H1 (cell line): ENCODE results near the gene C5orf22. TPM values are rescaled to one million over a fixed set of nuclear protein-coding genes. Genes with fewer than 3 reads are reported as not detected.

Experiments used
- KDM5A ChIP-seq: fragments of 200-600 bp; IDR thresholded peaks from 2 replicates; pipeline ENCODE4 v1.7.1; 2012; ENCODE audit warnings: mild to moderate bottlenecking, low read length, inconsistent platforms, mixed read lengths
- polyA plus RNA-seq, 7 experiments: library from polyadenylated mRNA; depleted of rRNA in 3 of 7; stranded (reverse) in 5 of 7; unstranded in 2 of 7; fragments of >200 nt in 5 of 7; fragments of 200-250 nt in 2 of 7; gene quantifications; 1 replicate in 5 of 7; 2 replicates in 1 of 7; 4 replicates in 1 of 7; pipeline versions ENCODE4 v1.2.1 to v1.2.3, GENCODE V29; 2011 to 2013; ENCODE audit warnings: missing spikeins in 2 of 7, mixed read lengths in 2 of 7
- total RNA-seq: library from RNA; stranded (reverse); fragmentation: NEBNext Ultra II Directional; extraction: Animal tissue kit (Norgen Biotek cat#: 25700); gene quantifications from 2 replicates; pipeline ENCODE4 v1.2.1, GENCODE V29; 2021
- TF ChIP-seq, protein P1 (sequence below): IDR thresholded peaks from 2 replicates; pipeline ENCODE4 v1.6.1; 2011; ENCODE audit warnings: low read length, improper control_type of control experiment
- TF ChIP-seq, protein P2 (sequence below): IDR thresholded peaks from 2 replicates; pipeline ENCODE4 v1.6.1; 2012; ENCODE audit warnings: inconsistent platforms

C5orf22 gene
- total and polyA plus RNA-seq, 2 of the 8 experiments (the other 6 are each of a cell fraction or from before 2014, with no cell fraction given), result 19.6 to 36.2 TPM

GRCh38 chr5:31593665-31594064 lies 61.6 kb downstream of the C5orf22 start (continued):
- TF ChIP-seq, protein P1, sequence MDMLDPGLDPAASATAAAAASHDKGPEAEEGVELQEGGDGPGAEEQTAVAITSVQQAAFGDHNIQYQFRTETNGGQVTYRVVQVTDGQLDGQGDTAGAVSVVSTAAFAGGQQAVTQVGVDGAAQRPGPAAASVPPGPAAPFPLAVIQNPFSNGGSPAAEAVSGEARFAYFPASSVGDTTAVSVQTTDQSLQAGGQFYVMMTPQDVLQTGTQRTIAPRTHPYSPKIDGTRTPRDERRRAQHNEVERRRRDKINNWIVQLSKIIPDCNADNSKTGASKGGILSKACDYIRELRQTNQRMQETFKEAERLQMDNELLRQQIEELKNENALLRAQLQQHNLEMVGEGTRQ, result no peak
- TF ChIP-seq, protein P2, sequence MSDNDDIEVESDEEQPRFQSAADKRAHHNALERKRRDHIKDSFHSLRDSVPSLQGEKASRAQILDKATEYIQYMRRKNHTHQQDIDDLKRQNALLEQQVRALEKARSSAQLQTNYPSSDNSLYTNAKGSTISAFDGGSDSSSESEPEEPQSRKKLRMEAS, result no peak
- TF ChIP-seq KDM5A, result no peak
